Lung (tissue), 12 donors: ENCODE results near the gene PMAIP1. TPM values are rescaled to one million over a fixed set of nuclear protein-coding genes. Genes with fewer than 3 reads are reported as not detected.

Experiments used
- ATAC-seq: fragments of 200-7000 bp; cut with Tn5 transposase; one replicate; pipeline ENCODE4 v1.9.1; 2020; ENCODE audit warnings: moderate number of reproducible peaks; ENCODE audit not compliant: insufficient read depth, low FRiP score
- DNase-seq, 3 donors: peaks; one replicate each; pipeline ENCODE4 v3.0.0-alpha.2; 2013 to 2017
- H3K27ac ChIP-seq, 2 donors: one replicate each; pipeline ENCODE4 v1.5.1; 2013; ENCODE audit warnings: mild to moderate bottlenecking in 2 of 2, moderate library complexity in 2 of 2, control low read depth in 1 of 2, inconsistent platforms in 1 of 2, low read depth in 1 of 2, low read length in 1 of 2
- H3K27me3 ChIP-seq, 3 donors: one replicate each; pipeline ENCODE4 v1.5.1; 2013; ENCODE audit warnings: low read length in 2 of 3; ENCODE audit not compliant: control insufficient read depth in 3 of 3, insufficient read depth in 3 of 3
- H3K36me3 ChIP-seq, 4 donors: one replicate each; pipeline ENCODE4 v1.5.1; 2013; ENCODE audit warnings: low read length in 4 of 4, mild to moderate bottlenecking in 1 of 4, moderate library complexity in 1 of 4; ENCODE audit not compliant: control insufficient read depth in 4 of 4, insufficient read depth in 4 of 4
- H3K4me1 ChIP-seq, 5 donors: one replicate each; pipeline ENCODE4 v1.5.1; 2013; ENCODE audit warnings: low read length in 5 of 5, mild to moderate bottlenecking in 2 of 5, moderate library complexity in 1 of 5; ENCODE audit not compliant: control insufficient read depth in 5 of 5, insufficient read depth in 5 of 5
- H3K4me3 ChIP-seq: one replicate; pipeline ENCODE4 v1.5.1; 2013; ENCODE audit warnings: mild to moderate bottlenecking, control low read depth, moderate library complexity
- H3K9ac ChIP-seq, 2 donors: one replicate each; pipeline ENCODE4 v1.5.1; 2013; ENCODE audit warnings: low read length in 2 of 2, control low read depth in 1 of 2; ENCODE audit not compliant: insufficient read depth in 1 of 2
- H3K9me3 ChIP-seq, 4 donors: one replicate each; pipeline ENCODE4 v1.5.1; 2013; ENCODE audit warnings: low read length in 3 of 4, mild to moderate bottlenecking in 1 of 4, moderate library complexity in 1 of 4; ENCODE audit not compliant: control insufficient read depth in 4 of 4, insufficient read depth in 3 of 4
- CTCF ChIP-seq: IDR thresholded peaks from 2 replicates; pipeline ENCODE4 v1.5.1; 2012; ENCODE audit warnings: mild to moderate bottlenecking; ENCODE audit errors: control extremely low read depth, extremely low read depth
- WGBS, 2 donors: extraction: QIAGEN DNeasy Blood & Tissue Kit; methylation state at CpG; one replicate each; pipeline ENCODE4 v1.1.7; 2013; 5-methylcytosine and 5-hydroxymethylcytosine counted together
- polyA plus RNA-seq, 2 donors: library from polyadenylated mRNA; stranded (reverse); fragments of 200-250 nt; gene quantifications; one replicate each; pipeline ENCODE4 v1.2.1, GENCODE V29; 2013
- total RNA-seq, 2 donors: library from RNA; depleted of rRNA in 1 of 2; stranded (reverse); fragments of >200 nt in 1 of 2; gene quantifications; one replicate each; pipeline ENCODE4 v1.2.1, GENCODE V29; 2014 to 2021
- donor health status: control.
- donor health status: control.
- donor health status: Bipolar disorder and iron deficiency.
- donor health status: healthy.
- donor health status: DM: yes; HTN: yes; CAD: no.

The PMAIP1 gene
- total and polyA plus RNA-seq, 4 donors = 2.4 to 9.4 (median 4.7) TPM

- ATAC-seq (no peak), DNase-seq (no peak)
- H3K27ac ChIP-seq = no peak overlapping the region
- 84 to 88% methylated on average over 8 of the region's 8 CpGs for WGBS, 2 donors
- peaks cover 0 to 12% (median 0%) of the 10 kb centered on the region in 5 donors for H3K4me1 ChIP-seq
- peaks cover 0 to 67% (median 57%) of the 10 kb centered on the region in 3 donors for H3K27me3 ChIP-seq
- no peak overlapping the region for H3K4me3 ChIP-seq
- no peaks in the 10 kb centered on the region for H3K36me3 ChIP-seq
- no peak overlapping the region for H3K9ac ChIP-seq
- no peaks in the 10 kb centered on the region for H3K9me3 ChIP-seq
- TF ChIP-seq CTCF = no peak
Observed at GRCh38 chr18:59902131-59902992, 2.6 kb downstream of the PMAIP1 start.

GRCh38 chr18:59902993-59903610 lies 3.3 kb downstream of the PMAIP1 start:
- no peak for TF ChIP-seq CTCF
- no peak overlapping the region for H3K9ac ChIP-seq
- ATAC-seq (no peak), DNase-seq (no peak)
- WGBS, 2 donors = 96% methylated on average over 8 of the region's 8 CpGs
- H3K27ac ChIP-seq = no peak overlapping the region
- peaks cover 0 to 12% (median 0%) of the 10 kb centered on the region in 5 donors for H3K4me1 ChIP-seq
- no peak overlapping the region for H3K4me3 ChIP-seq
- no peaks in the 10 kb centered on the region for H3K9me3 ChIP-seq
- H3K27me3 ChIP-seq = peaks cover 0 to 65% (median 54%) of the 10 kb centered on the region in 3 donors
- H3K36me3 ChIP-seq = no peaks in the 10 kb centered on the region

GRCh38 chr18:59904011-59904601 lies 4.3 kb downstream of the PMAIP1 start:
- peak overlapping the region in 1 of 2 donors; percentile 24 for H3K27ac ChIP-seq
- no peak overlapping the region for H3K9ac ChIP-seq
- no peak for TF ChIP-seq CTCF
- no peak for DNase-seq
- H3K27me3 ChIP-seq = peaks cover 0 to 62% (median 46%) of the 10 kb centered on the region in 3 donors
- H3K36me3 ChIP-seq = no peaks in the 10 kb centered on the region
- WGBS, 2 donors = 50 to 78% methylated on average over 1 of the region's 1 CpG
- no peak for ATAC-seq
- H3K9me3 ChIP-seq = no peaks in the 10 kb centered on the region
- peaks cover 0 to 12% (median 2%) of the 10 kb centered on the region in 5 donors for H3K4me1 ChIP-seq
- no peak overlapping the region for H3K4me3 ChIP-seq
